H1 (cell line): Measurements from ENCODE around the gene CHST9. TPM values are rescaled to one million over a fixed set of nuclear protein-coding genes. Genes with fewer than 3 reads are reported as not detected.

ENCODE experiments used
- CEBPB ChIP-seq: IDR thresholded peaks from 2 replicates; pipeline ENCODE4 v1.6.1; 2012; ENCODE audit warnings: low read depth, low read length
- POLR2AphosphoS5 ChIP-seq: IDR thresholded peaks from 2 replicates; pipeline ENCODE4 v1.6.1; 2011; ENCODE audit warnings: low read depth, low read length
- polyA plus RNA-seq, 7 experiments: library from polyadenylated mRNA; depleted of rRNA in 3 of 7; stranded (reverse) in 5 of 7; unstranded in 2 of 7; fragments of >200 nt in 5 of 7; fragments of 200-250 nt in 2 of 7; gene quantifications; 1 replicate in 5 of 7; 2 replicates in 1 of 7; 4 replicates in 1 of 7; pipeline versions ENCODE4 v1.2.1 to v1.2.3, GENCODE V29; 2011 to 2013; ENCODE audit warnings: missing spikeins in 2 of 7, mixed read lengths in 2 of 7
- total RNA-seq: library from RNA; stranded (reverse); fragmentation: NEBNext Ultra II Directional; extraction: Animal tissue kit (Norgen Biotek cat#: 25700); gene quantifications from 2 replicates; pipeline ENCODE4 v1.2.1, GENCODE V29; 2021
- TF ChIP-seq, protein P1 (sequence below): fragments of 300-600 bp; sonication (generic); IDR thresholded peaks from 2 replicates; pipeline ENCODE4 v1.7.1; 2012; ENCODE audit warnings: low read length, moderate library complexity, mild to moderate bottlenecking, inconsistent platforms; ENCODE audit not compliant: insufficient replicate concordance

CHST9 gene
- total and polyA plus RNA-seq, 2 of the 8 experiments (the other 6 are each of a cell fraction or from before 2014, with no cell fraction given), result 3.2 to 24.3 TPM

DNA sequence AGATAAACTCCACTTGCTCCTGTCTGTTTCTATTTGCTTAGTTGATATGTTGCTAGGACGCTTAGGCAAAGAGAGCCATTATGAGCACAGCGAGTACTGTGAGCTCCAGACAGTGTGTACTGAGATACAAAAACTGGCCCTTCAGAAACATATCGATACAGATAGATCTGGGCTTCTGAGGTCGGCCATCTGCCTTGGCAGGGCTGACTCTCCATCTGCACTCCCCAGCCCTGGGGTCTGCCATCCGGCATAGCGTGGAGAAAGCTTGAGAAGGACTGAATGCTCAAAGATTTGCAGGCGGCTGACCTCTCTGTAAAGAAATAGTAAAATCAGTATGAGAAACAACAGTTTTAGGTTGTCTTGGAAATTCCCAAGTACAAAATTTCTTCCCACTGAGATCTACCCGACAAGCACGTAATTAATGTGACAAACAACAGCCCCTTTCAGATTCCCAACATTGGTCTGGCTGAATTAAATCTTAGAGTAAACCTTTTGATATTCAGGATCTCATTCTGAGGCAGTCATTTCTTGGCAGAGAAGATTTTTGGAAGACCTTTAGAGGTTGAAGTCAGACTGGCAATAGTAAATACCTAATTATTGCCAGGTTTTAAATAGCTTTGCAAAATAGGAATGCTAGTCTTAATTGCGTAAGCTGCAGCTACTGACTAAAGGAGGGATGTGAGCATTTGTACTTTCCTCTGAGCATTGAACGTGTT lies 127.4 kb downstream of the CHST9 start (continued):
- TF ChIP-seq, protein P1, sequence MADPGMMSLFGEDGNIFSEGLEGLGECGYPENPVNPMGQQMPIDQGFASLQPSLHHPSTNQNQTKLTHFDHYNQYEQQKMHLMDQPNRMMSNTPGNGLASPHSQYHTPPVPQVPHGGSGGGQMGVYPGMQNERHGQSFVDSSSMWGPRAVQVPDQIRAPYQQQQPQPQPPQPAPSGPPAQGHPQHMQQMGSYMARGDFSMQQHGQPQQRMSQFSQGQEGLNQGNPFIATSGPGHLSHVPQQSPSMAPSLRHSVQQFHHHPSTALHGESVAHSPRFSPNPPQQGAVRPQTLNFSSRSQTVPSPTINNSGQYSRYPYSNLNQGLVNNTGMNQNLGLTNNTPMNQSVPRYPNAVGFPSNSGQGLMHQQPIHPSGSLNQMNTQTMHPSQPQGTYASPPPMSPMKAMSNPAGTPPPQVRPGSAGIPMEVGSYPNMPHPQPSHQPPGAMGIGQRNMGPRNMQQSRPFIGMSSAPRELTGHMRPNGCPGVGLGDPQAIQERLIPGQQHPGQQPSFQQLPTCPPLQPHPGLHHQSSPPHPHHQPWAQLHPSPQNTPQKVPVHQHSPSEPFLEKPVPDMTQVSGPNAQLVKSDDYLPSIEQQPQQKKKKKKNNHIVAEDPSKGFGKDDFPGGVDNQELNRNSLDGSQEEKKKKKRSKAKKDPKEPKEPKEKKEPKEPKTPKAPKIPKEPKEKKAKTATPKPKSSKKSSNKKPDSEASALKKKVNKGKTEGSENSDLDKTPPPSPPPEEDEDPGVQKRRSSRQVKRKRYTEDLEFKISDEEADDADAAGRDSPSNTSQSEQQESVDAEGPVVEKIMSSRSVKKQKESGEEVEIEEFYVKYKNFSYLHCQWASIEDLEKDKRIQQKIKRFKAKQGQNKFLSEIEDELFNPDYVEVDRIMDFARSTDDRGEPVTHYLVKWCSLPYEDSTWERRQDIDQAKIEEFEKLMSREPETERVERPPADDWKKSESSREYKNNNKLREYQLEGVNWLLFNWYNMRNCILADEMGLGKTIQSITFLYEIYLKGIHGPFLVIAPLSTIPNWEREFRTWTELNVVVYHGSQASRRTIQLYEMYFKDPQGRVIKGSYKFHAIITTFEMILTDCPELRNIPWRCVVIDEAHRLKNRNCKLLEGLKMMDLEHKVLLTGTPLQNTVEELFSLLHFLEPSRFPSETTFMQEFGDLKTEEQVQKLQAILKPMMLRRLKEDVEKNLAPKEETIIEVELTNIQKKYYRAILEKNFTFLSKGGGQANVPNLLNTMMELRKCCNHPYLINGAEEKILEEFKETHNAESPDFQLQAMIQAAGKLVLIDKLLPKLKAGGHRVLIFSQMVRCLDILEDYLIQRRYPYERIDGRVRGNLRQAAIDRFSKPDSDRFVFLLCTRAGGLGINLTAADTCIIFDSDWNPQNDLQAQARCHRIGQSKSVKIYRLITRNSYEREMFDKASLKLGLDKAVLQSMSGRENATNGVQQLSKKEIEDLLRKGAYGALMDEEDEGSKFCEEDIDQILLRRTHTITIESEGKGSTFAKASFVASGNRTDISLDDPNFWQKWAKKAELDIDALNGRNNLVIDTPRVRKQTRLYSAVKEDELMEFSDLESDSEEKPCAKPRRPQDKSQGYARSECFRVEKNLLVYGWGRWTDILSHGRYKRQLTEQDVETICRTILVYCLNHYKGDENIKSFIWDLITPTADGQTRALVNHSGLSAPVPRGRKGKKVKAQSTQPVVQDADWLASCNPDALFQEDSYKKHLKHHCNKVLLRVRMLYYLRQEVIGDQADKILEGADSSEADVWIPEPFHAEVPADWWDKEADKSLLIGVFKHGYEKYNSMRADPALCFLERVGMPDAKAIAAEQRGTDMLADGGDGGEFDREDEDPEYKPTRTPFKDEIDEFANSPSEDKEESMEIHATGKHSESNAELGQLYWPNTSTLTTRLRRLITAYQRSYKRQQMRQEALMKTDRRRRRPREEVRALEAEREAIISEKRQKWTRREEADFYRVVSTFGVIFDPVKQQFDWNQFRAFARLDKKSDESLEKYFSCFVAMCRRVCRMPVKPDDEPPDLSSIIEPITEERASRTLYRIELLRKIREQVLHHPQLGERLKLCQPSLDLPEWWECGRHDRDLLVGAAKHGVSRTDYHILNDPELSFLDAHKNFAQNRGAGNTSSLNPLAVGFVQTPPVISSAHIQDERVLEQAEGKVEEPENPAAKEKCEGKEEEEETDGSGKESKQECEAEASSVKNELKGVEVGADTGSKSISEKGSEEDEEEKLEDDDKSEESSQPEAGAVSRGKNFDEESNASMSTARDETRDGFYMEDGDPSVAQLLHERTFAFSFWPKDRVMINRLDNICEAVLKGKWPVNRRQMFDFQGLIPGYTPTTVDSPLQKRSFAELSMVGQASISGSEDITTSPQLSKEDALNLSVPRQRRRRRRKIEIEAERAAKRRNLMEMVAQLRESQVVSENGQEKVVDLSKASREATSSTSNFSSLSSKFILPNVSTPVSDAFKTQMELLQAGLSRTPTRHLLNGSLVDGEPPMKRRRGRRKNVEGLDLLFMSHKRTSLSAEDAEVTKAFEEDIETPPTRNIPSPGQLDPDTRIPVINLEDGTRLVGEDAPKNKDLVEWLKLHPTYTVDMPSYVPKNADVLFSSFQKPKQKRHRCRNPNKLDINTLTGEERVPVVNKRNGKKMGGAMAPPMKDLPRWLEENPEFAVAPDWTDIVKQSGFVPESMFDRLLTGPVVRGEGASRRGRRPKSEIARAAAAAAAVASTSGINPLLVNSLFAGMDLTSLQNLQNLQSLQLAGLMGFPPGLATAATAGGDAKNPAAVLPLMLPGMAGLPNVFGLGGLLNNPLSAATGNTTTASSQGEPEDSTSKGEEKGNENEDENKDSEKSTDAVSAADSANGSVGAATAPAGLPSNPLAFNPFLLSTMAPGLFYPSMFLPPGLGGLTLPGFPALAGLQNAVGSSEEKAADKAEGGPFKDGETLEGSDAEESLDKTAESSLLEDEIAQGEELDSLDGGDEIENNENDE, result no peak
- TF ChIP-seq POLR2AphosphoS5, result no peak
- TF ChIP-seq CEBPB, result peak; percentile 60; the same call in 1 of the 2 replicates
